Adipocyte (in vitro differentiated cells): ENCODE measurements around the gene FOXD3.

Experiments used
- DNase-seq: peaks from one replicate; pipeline ENCODE4 v3.0.0-alpha.2; 2015; ENCODE audit warnings: low read depth
- H3K27me3 ChIP-seq: replicated peaks from 2 replicates; pipeline ENCODE4 v1.7.0; 2013; ENCODE audit warnings: mild to moderate bottlenecking, low read length, moderate library complexity; ENCODE audit not compliant: control insufficient read depth, insufficient read depth
- H3K36me3 ChIP-seq: 2 replicates; pipeline ENCODE4 v1.7.0; 2013; ENCODE audit warnings: low read length, mild to moderate bottlenecking, moderate library complexity; ENCODE audit not compliant: control insufficient read depth, insufficient read depth, severe bottlenecking
- H3K4me1 ChIP-seq: 2 replicates; pipeline ENCODE4 v1.7.0; 2013; ENCODE audit warnings: mild to moderate bottlenecking, low read length, moderate library complexity; ENCODE audit not compliant: control insufficient read depth, insufficient read depth
- H3K4me3 ChIP-seq: 2 replicates; pipeline ENCODE4 v1.7.0; 2013; ENCODE audit warnings: mild to moderate bottlenecking, low read length, moderate library complexity
- H3K9ac ChIP-seq: 2 replicates; pipeline ENCODE4 v1.7.0; 2013; ENCODE audit warnings: mild to moderate bottlenecking, low read length, moderate library complexity
- H3K9me3 ChIP-seq: 2 replicates; pipeline ENCODE4 v1.7.0; 2013; ENCODE audit warnings: mild to moderate bottlenecking, low read length, moderate library complexity; ENCODE audit not compliant: control insufficient read depth

Gene FOXD3

DNA sequence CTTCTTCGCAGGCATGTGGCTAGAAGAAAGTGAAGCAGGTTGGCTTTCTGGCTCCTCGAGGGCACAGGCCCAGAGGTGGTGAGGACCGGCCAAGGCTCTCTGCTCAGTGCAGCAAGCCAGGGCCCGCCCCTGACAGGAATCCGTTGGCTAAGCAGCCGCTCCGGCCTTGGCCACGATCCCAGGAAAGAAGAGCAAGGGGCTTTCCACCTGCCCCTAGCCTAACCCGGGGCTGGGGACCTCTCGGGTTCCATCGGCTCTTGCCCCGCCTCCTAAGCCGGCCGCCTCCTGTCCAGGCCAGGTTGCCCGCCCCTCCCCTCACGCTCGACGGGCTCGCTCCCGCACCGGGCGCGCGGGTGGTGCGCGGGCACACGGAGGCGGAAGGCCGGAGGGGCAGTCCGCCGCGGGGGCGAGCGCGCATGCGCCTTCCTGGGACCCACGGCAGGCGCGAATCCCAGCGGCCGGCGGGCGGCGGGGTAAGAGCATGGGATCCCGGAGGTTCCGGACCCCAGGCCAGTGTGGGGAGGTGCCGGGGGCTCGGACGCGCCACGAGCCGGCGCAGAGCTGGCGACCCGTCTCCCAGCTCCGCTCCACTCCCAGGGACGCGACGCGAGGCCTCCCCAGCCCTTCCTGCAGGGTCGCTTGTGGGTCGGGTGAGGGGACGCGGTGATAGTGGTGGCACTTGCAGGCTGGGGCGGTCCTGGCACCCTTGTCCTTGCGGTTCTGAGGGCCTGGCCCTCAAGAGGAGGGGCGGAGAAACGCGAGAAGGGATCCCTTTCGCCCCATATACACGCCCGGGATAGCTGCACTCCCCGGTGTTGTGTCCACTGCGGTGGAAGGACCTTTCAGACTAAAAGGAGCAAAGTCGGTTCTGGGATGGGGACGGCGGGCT is 45.1 kb downstream of the FOXD3 start, which contains the start of gene ALG6:
Gene ALG6, plus strand, starts transcription at position 413 of the 889 bp plus-strand sequence. CDS start 3,351 bp downstream, outside the sequence.
- Histone ChIP-seq H3K36me3 (no peaks in the 10 kb centered on the region), H3K4me3 (peak within 1 kb of the TSS; percentile 99), H3K27me3 (no peaks in the 10 kb centered on the region), H3K9me3 (no peaks in the 10 kb centered on the region), H3K9ac (peak within 1 kb of the TSS; percentile 97), H3K4me1 (peaks cover 6% of the 10 kb centered on the region)
- peak; percentile 97 for DNase-seq

- no peak for DNase-seq
- Histone ChIP-seq H3K4me3 (peak overlapping the region; percentile 99), H3K27me3 (no peaks in the 10 kb centered on the region), H3K9me3 (no peaks in the 10 kb centered on the region), H3K4me1 (peaks cover 6% of the 10 kb centered on the region), H3K36me3 (no peaks in the 10 kb centered on the region), H3K9ac (peak overlapping the region; percentile 97)
These were observed 45.8 kb downstream of the FOXD3 start for GRCh38 chr1:63368131-63368530.
